ENCODE results near the gene RERE.

DNA sequence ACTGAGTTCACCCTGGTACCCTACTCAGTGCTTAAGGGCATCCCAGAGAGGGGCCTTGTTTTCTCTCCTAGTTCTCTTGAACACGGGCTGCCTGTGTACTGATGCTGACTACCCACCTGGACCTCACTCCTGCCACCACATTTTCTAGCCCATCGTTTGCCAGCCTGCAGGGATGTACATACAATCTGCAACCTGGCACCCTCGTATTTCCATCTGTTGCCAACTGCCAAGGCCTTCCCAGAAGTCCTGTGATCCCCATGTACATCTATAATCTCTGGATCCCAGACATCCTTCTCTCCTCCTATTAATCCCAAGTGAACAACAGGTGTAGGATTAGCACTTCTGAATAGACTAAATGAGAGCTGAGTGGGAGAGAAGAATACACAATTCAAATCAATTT, 287.5 kb downstream of the RERE start:
- TF ChIP-seq RAD21 (IDR thresholded peaks at IDR 0.05; ENCODE audit: low read depth) (no peak), NFIC (IDR thresholded peaks at IDR 0.05) (no peak), EGR1 (IDR thresholded peaks at IDR 0.05) (no peak), TCF12 (IDR thresholded peaks at IDR 0.05; ENCODE audit: low read depth) (no peak), TAF1 (IDR thresholded peaks at IDR 0.05; ENCODE audit: low read depth) (no peak), CREB1 (IDR thresholded peaks at IDR 0.05; ENCODE audit: low read depth) (no peak)
- TF ChIP-seq, protein P1, sequence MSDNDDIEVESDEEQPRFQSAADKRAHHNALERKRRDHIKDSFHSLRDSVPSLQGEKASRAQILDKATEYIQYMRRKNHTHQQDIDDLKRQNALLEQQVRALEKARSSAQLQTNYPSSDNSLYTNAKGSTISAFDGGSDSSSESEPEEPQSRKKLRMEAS (IDR thresholded peaks at IDR 0.05), result no peak

All from Ishikawa (cell line).